ENCODE results near the gene NR6A1. TPM values are rescaled to one million over a fixed set of nuclear protein-coding genes. Genes with fewer than 3 reads are reported as not detected.
"Not testable (repeated sequence)": the region's sequence is repeated elsewhere in the genome, so short reads cannot be mapped to it uniquely, and the experiment has no call there.

The NR6A1 gene
- polyA plus RNA-seq, 4 donors, result 0.30 to 1.4 (median 1.0) TPM

DNA sequence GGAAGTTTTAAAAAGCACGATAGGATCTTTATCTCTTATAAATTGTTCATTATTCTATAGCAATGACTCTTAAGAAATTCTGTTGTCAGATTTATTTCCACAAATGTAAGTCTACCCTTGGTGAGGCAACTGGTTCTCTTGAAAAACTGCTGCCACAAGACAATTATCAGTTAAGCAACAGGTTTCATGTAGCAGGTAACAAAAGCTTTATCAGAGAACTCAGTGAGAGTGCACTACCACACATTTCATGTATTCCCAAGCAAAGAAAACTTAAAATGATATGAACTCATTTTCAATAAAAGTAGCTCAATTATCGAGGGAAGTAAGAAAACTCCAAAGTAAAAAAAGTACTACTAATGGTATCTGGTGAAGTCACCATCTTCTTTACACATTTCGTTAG lies 9.4 kb downstream of the NR6A1 start:
- DNase-seq (ENCODE audit: low read depth in 4 of 4, low spot score in 3 of 4), result no peak

DNA sequence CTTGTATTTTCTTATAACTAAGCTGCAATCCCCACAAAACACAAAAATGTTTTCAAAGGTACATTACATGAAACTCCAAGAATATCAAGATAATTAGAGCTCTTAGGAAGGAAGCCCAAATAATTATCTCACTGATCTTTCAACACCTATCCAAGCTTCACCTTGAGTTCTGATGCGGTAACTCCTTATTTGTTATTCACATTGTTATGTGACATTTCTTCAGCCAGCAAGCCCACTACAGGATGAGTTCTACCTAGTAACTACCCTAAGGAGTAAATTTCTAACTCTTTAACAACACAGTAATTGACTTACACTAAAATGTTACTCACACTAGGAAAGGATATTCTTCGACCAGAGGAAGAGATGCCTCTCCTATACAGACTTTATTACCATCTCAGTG lies 9.9 kb downstream of the NR6A1 start:
- DNase-seq (ENCODE audit: low read depth in 4 of 4, low spot score in 3 of 4), result no peak

DNA sequence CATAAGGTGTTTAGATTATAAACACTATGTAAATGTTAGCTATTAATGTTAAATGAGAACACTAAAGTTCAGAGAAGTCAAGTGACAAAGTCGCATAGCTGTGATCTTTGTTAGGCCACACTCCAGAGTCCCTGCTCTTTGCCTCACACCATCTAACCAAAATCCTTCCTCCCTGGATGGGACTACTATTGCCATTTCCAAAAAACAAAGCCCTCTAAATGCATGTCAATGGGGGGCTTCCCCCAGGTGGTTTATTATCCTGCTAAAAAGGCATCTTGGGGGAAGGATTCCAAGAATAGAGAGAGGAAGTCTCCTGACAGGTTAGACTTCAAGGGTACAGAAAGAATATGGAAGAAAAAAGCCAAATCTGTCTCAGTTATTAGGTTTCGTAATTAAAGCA lies 10.4 kb downstream of the NR6A1 start:
- no peak for DNase-seq (ENCODE audit: low read depth in 4 of 4, low spot score in 3 of 4)

DNA sequence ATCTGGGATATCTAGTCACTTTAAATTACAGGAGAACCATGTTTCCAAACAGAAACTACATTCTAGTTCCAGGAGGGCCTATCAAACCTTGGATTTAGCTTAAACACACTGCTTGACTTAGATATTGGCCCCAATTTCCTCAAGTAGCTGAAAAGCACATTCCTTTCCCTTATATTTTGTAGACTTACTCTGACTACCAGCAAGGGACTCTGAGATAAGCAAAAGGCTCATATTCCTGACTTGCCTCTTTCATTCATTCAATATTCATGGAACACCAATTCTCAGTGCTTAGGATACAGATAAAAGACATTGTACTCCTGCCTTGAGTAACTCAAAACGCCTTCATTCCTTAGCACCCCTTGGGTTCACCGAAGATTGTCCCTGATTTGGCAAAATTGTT lies 11.8 kb downstream of the NR6A1 start:
- no peak for DNase-seq (ENCODE audit: low read depth in 4 of 4, low spot score in 3 of 4)

DNA sequence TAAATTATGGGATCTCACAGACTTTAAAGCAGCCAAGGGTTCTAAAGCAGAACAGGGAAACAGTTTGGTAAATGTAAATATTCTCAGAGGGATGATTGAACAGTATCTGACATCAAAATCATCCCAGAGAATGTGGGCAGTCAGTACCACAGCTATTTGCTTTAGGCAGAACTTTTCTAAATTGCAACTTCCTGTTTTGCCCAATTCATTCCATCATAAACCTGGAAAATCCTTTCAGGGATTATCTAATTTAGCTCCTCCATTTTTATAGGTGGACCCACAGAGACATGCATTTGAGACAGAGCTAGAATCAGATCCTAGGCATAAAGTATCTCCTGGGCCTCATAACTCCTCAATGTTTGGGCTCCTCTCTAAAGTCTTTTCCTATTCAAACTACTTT lies 12.4 kb downstream of the NR6A1 start:
- no peak for DNase-seq (ENCODE audit: low read depth in 4 of 4, low spot score in 3 of 4)

DNA sequence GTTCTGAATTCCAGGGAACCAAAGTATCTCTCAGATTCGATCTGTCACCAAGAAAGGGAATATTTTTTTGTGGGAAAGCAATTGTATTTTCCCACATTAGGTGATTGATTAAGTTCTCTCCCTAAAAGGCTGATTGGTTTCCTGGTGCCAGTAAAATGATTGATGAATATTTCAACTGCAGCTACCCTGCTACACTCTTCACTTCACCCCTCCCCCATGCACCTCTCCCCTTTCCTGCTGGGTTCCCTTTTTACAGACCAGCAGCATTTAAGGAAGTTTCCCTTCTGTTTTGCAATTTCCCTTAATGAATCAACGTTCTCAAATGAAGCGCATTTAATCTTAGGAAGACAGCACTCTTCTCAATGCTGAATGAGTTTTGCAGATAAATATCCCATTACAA lies 13.1 kb downstream of the NR6A1 start:
- no peak for DNase-seq (ENCODE audit: low read depth in 4 of 4, low spot score in 3 of 4)

DNA sequence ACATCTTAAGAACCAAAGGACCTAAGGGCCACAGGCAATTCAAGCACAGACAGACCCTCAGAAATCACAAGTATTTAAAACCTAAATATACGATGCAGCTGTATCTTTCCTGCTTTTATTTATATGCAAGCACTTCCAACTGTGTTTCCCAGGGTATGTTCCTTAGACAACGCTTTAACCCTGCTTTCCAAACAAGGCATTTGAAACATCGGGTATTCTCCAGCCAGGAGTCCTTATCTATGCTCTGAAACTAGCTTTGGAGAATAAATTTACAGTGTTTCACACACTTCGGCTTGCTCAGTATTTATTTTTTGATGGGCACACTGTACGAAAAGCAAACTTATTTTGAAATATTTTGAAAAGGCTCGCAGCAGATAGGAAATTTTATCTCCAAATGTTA lies 13.5 kb downstream of the NR6A1 start:
- DNase-seq (ENCODE audit: low read depth in 4 of 4, low spot score in 3 of 4), result no peak

DNA sequence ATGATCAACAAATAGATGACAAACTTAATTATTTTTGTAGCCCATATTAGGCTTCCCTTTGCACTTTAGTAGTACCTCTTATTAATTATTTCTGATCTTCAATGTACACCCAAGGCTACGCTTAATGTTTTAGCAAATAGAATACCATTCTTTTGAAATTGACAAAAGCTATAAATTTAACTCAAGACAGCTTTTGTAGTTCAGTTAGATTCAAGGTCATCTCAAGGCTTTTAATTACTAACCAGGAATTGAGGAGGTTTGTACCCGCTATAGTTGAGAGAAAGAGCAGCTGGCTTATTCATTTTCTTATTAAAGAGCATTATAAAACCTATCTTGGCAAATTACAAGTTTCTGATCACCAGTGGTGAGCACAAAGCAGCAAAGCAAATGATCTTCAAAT lies 15.1 kb downstream of the NR6A1 start:
- no peak for DNase-seq (ENCODE audit: low read depth in 4 of 4, low spot score in 3 of 4)

DNA sequence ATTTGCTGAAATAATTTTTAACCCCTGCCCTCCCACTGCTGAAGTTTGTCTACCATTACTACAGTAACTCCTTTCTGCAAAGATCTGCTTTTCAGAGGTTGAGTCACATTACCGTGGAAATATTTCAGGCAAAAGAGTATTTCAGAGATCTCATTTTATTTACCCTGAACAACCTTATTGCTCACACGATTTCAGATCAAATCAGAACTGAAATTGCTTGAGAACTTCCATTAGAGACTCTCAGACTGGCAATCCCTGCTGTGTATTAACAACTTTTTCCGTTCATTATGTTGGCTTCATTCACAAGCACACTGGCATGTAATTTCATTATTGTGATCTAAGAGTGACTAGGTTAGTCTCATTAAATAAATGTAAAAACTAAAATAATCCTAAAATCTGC lies 16.1 kb downstream of the NR6A1 start:
- no peak for DNase-seq (ENCODE audit: low read depth in 4 of 4, low spot score in 3 of 4)

DNA sequence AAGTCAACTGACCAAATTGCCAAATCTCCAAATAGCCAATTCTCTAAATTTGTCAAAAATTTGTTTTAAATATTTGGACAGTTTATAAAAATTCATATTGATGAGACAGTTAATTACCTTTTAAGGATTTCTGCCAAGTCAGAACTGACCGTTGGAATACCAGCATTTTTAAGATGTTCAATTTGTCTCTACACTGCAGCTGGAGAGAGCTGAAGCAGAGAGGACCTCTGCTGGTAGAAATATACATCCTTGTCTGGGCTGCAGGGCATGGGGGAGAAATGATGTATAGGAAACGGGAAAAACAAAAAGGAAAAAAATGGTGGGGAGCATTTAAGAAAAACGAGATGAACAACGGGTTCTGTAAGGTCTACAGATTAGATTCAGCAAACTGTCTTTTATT lies 16.8 kb downstream of the NR6A1 start:
- DNase-seq (ENCODE audit: low read depth in 4 of 4, low spot score in 3 of 4), result no peak

DNA sequence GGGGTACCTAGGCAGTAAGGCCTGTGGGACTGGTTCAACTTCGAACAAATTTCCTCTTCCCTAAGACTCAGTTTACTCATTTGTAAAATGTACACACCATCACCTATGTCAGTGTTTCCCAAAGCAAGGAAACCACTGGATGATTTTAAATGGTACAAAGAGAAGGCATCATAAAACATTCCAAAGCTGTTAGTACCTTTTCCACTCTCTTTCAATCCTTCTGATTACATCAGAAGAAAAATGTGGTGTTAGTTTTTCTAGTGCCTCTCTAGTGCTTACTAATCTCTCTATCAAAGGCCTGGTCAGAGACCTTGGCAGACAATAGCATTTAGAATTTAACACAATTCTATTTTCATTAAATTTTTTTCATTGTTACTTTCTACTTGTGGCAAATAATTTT lies 18.1 kb downstream of the NR6A1 start:
- DNase-seq (ENCODE audit: low read depth in 4 of 4, low spot score in 3 of 4), result no peak

DNA sequence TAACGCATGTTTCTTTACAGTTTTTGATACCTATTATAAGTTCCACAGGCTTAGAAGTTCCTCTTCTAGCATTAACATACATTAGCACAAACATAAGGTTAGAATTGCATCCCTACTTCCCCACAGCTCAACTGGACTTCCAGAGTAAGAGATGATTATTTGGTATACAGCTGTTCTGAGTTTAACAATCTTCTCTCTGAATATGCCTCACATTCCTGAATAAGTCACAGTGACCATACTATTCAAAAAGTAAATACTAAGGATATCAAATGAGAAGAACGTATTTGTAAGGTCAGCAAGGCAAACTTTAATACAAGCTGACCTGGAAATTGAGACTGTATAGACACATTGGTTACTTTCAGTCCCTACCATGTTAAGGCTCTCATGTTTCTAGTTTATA lies 21.3 kb downstream of the NR6A1 start:
- no peak for DNase-seq (ENCODE audit: low read depth in 4 of 4, low spot score in 3 of 4)

DNA sequence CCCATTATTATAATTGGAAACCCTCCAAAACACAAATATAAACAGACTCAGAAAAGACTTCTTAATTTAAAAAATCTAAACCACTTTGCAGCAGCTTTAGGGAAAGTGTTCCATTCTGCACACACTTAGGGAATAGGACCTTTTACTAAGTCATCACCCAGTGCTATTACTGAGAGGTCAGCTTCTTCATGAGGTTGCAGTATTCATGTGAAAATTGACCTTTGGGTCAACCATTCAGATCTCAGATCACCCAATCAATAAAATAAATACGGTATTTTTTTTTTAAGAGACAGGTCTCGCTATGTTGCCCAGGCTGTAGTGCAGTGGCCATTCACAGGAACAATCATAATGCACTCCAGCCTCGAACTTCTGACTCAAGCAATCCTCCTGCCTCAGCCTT lies 21.8 kb downstream of the NR6A1 start:
- DNase-seq (ENCODE audit: low read depth in 4 of 4, low spot score in 3 of 4), result no peak

DNA sequence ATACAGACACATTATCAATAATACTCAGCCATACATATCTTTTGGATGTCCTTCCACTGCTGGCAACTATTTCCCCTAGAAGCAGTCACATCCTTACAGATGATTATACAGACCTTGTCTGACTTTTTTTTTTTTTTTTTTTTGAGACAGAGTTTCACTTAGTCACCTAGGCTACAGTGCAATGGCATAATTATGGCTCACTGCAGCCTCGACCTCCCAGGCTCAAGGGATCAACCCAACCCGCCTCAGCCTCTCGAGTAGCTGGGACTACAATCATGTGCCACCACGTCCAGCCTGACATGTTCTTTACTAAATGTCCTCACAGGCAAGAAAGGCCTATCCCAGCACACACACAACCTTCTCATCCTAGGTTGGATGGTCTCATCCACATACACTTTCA lies 24.0 kb downstream of the NR6A1 start:
- no peak for DNase-seq (ENCODE audit: low read depth in 4 of 4, low spot score in 3 of 4)

DNA sequence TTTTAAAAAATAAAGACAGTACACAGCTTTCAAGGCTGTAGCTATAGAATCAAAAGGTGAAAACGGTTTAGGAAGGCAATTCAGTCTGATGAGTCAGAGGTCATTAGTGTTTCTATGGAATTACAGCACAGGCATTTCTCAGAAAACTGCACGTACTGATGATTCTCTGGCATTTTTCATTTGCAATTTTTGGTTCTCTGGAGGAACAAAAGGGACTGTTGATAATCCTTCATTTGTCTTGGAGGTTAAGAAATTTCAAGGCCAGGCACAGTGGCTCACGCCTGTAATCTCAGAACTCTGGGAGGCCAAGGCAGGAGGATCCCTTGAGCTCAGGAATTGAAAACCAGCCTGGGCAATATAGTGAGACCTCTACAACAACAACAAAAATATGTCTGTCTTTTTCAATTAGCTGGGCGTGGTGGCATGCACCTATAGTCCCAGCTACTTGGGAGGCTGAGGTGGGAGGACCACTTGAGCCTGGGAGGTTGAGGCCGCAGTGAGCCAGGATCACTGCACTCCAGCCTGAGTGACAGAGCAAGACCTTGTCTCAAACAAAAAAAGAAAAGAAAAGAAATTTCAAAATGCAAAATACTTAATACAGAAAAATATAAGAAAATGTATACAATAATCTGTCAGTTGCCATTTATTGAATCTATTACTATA lies 27.3 kb downstream of the NR6A1 start:
- DNase-seq (ENCODE audit: low read depth in 4 of 4, low spot score in 3 of 4), result no peak

DNA sequence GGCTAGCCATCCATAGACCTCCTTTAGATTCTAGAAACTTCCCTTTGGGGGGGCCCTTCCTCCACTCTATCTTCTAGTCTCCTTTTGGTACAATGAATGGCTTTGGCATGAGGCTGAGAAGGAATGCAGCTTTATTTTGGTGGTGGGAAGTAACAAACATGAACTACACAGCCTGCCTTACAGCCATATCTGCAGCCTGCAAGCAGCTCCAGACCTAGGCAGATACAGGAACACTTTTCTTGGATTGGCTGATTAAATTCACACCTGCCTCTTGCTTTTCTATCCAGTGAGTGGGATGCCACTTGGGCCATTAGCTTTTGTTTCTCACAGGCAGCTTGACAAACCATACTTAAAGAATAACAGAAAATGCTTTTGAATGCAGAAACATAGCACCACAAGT lies 28.2 kb downstream of the NR6A1 start:
- DNase-seq (ENCODE audit: low read depth in 4 of 4, low spot score in 3 of 4), result no peak

DNA sequence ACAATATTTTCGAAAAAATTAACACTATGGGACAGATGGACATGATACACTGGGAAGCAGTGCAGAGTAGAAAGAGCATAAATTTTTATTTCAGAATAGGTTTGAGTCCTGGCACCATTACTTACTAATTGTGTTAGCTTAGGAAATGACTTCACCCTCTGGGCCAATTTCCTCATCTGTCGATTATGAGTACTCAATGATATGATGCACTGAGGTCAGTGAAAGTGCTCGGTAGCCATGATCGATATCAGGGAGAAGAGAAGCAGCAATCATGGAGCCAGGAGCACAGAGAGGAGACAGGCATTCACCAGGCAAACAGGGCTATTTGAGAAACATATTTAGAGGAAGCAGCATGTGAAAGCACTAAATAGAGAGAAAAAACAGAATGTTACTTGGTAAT lies 29.4 kb downstream of the NR6A1 start:
- DNase-seq (ENCODE audit: low read depth in 4 of 4, low spot score in 3 of 4), result no peak

DNA sequence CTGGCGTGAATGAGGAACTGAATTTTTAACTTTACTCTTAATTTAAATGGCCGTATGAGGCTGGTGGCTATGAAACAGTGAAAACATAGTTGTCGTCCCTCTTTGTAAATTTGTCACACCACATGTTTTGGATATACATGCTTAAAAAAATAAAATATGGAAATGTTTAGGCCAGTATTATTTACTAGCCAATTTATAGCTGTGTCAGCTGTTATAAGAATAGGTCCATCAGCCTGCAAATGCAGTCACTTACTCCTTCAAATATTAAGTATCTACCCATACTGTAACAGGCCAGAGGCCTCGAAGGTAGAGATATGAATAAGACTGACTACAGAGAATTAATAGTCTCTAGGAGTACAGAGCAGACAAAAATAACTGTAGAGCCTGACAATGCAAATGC lies 30.0 kb downstream of the NR6A1 start:
- no peak for DNase-seq (ENCODE audit: low read depth in 4 of 4, low spot score in 3 of 4)

DNA sequence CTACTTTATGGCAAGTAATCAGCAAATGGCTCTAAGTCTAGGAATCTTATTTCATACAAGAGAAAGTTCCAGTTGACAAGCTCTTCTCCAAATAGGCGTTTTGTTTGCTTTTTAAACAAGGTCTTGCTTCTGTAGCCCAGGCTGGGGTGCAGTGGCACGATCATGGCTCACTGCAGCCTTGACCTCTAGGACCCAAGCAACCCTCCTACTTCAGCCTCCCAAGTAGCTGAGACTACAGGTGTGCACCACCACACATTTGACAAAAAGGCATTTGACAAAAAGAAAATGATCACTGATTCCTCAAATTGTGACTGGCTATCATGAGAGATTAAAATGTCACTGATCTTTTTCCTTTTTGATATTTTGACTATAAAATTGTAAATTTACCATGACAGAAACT lies 31.8 kb downstream of the NR6A1 start:
- no peak for DNase-seq (ENCODE audit: low read depth in 4 of 4, low spot score in 3 of 4)

DNA sequence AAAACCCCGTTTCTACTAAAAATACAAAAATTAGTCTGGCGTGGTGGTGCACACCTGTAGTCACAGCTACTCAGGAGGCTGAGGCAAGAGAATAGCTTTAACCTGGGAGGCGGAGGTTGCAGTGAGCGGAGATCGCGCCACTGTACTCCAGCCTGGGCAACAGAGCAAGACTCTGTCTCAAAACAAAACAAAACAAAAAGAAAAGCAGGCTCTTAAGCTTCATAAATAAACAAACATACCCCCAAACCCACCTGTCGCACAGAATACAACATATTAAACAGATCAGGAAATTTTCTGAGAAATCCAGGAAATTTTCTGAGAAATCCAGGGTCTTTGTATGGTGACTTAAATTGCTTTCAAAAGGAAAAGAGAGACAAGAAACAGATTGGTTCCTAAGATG lies 33.0 kb downstream of the NR6A1 start:
- DNase-seq (ENCODE audit: low read depth in 4 of 4, low spot score in 3 of 4), result not testable (repeated sequence)

DNA sequence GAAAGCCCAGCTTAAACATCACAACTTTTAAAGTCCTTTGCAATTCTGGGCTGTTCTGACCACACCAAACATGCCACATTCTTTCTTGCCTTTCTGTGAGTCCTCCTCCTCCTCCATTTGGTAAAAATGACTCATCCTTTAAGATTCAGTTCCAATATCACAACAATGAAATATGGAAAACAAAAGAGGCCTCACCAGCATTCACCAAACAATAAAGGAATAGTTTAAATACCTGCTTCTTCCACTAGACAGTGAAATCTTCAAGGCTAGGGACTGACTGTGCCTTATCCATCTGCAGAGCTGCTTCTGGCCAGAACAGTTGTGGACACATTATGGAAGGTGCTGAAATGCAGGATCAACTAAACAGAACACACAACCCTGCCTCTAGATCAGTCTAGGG lies 36.0 kb downstream of the NR6A1 start:
- DNase-seq (ENCODE audit: low read depth in 4 of 4, low spot score in 3 of 4), result no peak

DNA sequence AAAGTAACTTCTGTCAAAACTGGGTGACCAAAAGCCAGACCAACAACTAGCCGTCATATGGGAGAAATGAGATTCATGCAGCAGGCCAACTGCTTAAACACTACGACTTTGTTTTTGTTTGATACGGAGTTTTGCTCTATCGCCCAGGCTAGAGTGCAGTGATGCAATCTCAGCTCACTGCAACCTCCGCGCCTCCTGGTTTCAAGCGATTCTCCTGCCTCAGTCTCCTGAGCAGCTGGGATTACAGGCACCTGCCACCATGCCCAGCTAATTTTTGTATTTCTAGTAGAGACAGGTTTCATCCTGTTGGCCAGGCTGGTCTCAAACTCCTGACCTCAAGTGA lies 36.4 kb downstream of the NR6A1 start:
- not testable (repeated sequence) for DNase-seq (ENCODE audit: low read depth in 4 of 4, low spot score in 3 of 4)

DNA sequence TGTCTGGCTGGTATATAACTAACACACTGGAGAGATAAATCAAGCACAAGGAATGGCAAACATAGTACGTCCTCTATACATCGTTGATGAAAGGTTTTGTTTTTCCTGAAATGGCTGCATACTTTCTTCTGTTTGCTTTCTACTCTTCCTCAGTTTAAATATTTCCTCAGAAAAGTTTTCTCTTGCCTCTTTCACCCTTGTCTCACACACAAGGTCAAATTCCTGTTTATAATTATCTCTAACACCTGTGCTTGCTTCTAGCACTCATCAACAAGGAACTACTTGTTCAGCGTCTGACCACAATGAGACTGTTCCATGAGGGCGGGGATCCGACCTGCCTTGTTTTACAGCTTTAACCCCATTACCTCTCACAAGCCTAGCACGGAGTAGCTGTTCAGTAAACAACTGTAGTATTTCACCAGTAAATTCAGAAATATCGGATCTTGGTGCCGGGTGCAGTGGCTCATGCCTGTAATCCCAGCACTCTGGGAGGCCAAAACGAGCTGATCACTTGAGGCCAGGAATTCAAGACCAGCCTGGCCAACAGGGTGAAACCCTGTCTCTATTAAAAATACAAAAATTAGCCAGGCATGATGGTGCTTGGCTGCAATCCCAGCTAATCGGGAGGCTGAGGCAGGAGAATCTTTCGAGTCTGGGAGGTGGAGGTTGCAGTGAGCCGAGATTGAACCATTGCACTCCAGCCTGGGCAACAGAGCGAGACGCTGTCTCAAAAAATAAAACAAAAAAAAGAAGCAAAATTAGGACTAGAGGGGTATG lies 37.0 kb downstream of the NR6A1 start:
- no peak for DNase-seq (ENCODE audit: low read depth in 4 of 4, low spot score in 3 of 4)

All from left renal pelvis (tissue), 4 donors.